HL-60/S4 (cell line): Measurements from ENCODE around the gene BOLA3.
"Not testable (repeated sequence)": the region's sequence is repeated elsewhere in the genome, so short reads cannot be mapped to it uniquely, and the experiment has no call there.

Experiments
- in situ Hi-C: fragments of 300-500 bp; cut with MboI; formaldehyde crosslinking; loops from 2 replicates; pipeline ENCODE4 v1.14.3; 2022; ENCODE audit warnings: low sequenced_read_pairs

Gene BOLA3

GRCh38 chr2:74147727-74148456 is at the start of gene BOLA3:
Gene BOLA3, minus strand, starts transcription at chr2:74147912. Its CDS starts 38 bp downstream, at chr2:74147874.
- in situ Hi-C loops = no loop called here

- in situ Hi-C loops = no loop called here
Measured at GRCh38 chr2:74197049-74197448, 49.3 kb upstream of the BOLA3 start.

- in situ Hi-C loops = no loop called here
Measured at GRCh38 chr2:74194799-74195198, 47.1 kb upstream of the BOLA3 start.

- in situ Hi-C loops = no loop called here
Measured at GRCh38 chr2:74191596-74192380, 44.1 kb upstream of the BOLA3 start.

- in situ Hi-C loops = no loop called here
Measured at GRCh38 chr2:74188696-74189095, 41.0 kb upstream of the BOLA3 start.

GRCh38 chr2:74188018-74188601 is 40.4 kb upstream of the BOLA3 start:
- in situ Hi-C loops = no loop called here

GRCh38 chr2:74186706-74187105 is 39.0 kb upstream of the BOLA3 start:
- in situ Hi-C loops = not testable (repeated sequence)

GRCh38 chr2:74186038-74186437 is 38.3 kb upstream of the BOLA3 start:
- in situ Hi-C loops = no loop called here

- in situ Hi-C loops = no loop called here
Measured at GRCh38 chr2:74183878-74184277, 36.2 kb upstream of the BOLA3 start.

- in situ Hi-C loops = no loop called here
Measured at GRCh38 chr2:74181739-74182138, 34.0 kb upstream of the BOLA3 start.

- in situ Hi-C loops = no loop called here
Measured at GRCh38 chr2:74179063-74179865, 31.6 kb upstream of the BOLA3 start.

- in situ Hi-C loops = no loop called here
Measured at GRCh38 chr2:74178211-74179062, 30.7 kb upstream of the BOLA3 start, which contains the start of gene MOB1A. Gene MOB1A, minus strand, starts transcription at chr2:74178879. Its CDS starts 205 bp downstream, at chr2:74178674.

GRCh38 chr2:74177696-74178095 is 30.0 kb upstream of the BOLA3 start:
- in situ Hi-C loops = no loop called here

GRCh38 chr2:74174909-74175308 is 27.2 kb upstream of the BOLA3 start:
- in situ Hi-C loops = no loop called here

GRCh38 chr2:74168739-74169138 is 21.0 kb upstream of the BOLA3 start:
- in situ Hi-C loops = no loop called here

GRCh38 chr2:74164761-74165160 is 17.0 kb upstream of the BOLA3 start:
- in situ Hi-C loops = no loop called here

GRCh38 chr2:74162951-74163350 is 15.2 kb upstream of the BOLA3 start:
- in situ Hi-C loops = no loop called here

- in situ Hi-C loops = no loop called here
Measured at GRCh38 chr2:74155830-74156229, 8.1 kb upstream of the BOLA3 start.

GRCh38 chr2:74152954-74153353 is 5.2 kb upstream of the BOLA3 start:
- in situ Hi-C loops = no loop called here
